Urothelium cell line (cell line): Measurements from ENCODE around the gene KIF3B.
"Not testable (repeated sequence)": the region's sequence is repeated elsewhere in the genome, so short reads cannot be mapped to it uniquely, and the experiment has no call there.

Experiments used
- DNase-seq: peaks from one replicate; pipeline ENCODE4 v3.0.0; 2011; ENCODE audit warnings: low spot score, mixed read lengths
- FAIRE-seq: peaks from 2 replicates; lab custom pipeline; 2011; peaks lifted over from hg19 to GRCh38; lab: Jason Lieb, UNC

The KIF3B gene

DNA sequence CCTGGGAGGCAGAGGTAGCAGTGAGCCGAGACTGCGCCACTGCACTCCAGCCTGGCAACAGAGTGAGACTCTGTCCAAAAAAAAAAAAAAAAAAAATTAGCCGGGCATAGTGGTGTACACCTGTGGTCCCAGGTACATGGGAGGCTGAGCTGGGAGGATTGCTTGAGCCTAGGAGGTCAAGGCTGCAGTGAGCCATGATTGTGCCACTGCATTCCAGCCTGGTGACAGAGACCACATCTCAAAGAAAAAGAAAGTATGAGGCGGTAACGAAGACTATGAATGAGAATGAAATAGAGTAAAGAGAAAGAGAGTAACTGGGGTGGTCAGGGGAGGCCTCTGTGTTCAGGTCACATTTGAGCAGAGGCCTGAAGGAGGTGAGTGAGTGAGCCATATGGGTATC is 31.2 kb upstream of the KIF3B start:
- not testable (repeated sequence) for FAIRE-seq, DNase-seq

- no peak for FAIRE-seq
- DNase-seq = no peak
These were observed 29.4 kb upstream of the KIF3B start for GRCh38 chr20:32248043-32248442.

- FAIRE-seq (no peak), DNase-seq (no peak)
These were observed 28.3 kb upstream of the KIF3B start for GRCh38 chr20:32249030-32249738.

DNA sequence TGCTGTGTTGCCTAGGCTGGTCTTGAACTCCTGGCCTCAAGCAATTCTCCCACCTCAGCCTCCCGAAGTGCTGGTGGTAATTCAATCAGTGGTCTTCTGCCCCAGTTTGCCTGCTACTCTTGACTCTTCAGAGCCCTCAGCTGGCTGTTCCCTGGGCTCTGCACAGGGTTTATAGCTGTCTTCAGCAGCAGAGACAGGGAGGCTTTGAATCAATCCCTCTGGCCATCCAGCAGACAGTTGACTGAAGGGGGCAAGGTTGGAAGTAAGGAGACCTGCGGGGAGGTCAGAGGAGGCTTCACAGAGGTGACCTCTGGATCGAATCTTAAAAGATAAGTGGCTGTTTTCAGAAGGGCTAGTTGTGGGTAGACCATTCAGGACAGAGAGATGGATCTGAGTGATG is 26.0 kb upstream of the KIF3B start:
- no peak for FAIRE-seq

GRCh38 chr20:32252189-32252588 is 25.3 kb upstream of the KIF3B start:
- FAIRE-seq (no peak), DNase-seq (no peak)

More for the DNA sequence above, 26.0 kb upstream of the KIF3B start:
- DNase-seq = no peak

GRCh38 chr20:32260973-32261372 is 16.5 kb upstream of the KIF3B start:
- not testable (repeated sequence) for DNase-seq, FAIRE-seq

DNA sequence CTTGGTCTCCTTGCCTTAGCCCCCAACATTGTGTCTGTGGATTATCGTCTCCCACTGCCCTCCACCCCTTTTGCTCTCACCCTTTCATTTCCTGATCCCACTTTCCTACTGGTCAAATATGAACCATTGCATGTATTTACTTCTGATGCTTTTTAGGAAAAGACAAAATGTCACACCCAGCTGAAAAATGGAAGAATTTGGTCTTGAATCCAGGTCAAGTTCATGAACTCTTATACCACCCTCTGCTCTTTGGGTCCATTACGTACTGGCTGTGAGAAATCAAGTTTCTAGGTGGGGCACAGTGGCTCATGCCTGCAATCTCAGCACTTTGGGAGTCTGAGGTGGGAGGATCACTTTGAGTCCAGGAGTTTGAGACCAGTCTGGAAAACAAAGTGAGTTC is 15.8 kb upstream of the KIF3B start:
- DNase-seq (no peak), FAIRE-seq (no peak)

DNA sequence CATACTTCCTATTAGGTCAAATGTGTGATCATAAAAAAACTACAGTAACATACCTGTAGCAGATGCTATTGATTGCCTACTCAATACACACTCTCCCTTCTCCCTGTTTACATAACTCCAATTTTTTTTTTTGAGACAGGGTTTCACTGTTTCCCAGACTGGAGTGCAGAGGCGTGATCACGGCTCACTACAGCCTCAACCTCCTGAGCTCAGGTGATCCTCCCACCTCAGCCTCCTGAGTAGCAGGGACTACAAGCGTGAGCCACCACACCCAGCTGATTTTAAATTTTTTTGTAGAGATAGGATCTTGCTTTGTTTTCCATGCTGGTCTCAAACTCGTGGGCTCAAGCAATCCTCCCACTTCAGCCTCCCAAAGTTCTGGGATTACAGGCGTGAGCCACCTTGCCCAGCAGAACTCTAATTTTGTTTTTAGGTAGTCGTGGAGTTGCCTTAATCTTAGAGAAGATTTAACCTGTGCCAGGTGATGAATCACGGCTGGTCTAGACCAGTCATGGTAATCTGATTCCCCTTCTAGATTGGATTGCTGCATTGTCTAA is 14.0 kb upstream of the KIF3B start:
- no peak for DNase-seq
- no peak for FAIRE-seq

- no peak for FAIRE-seq
These were observed 5.8 kb upstream of the KIF3B start for GRCh38 chr20:32271620-32272019.

DNA sequence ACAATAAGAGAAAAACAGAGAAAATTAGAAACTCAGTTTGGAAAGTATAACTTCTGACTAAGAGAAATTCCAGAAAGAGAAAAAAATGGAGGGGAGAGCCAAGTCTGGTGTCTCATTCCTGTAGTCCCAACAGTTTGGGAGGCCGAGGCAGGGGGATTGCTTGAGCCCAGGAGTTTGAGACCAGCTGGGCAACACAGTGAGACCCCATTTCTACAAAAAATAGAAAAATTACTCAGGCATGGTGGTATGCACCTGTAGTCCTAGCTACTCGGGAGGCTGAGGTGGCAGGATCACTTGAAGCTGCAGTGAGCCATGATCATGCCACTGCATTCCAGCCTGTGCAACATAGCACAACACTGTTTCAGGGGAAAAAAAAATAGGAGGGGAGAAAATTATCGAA is 3.1 kb upstream of the KIF3B start:
- no peak for FAIRE-seq
- DNase-seq = no peak

More at GRCh38 chr20:32271620-32272019, 5.8 kb upstream of the KIF3B start:
- DNase-seq = no peak

- not testable (repeated sequence) for FAIRE-seq, DNase-seq
These were observed 2.3 kb upstream of the KIF3B start for GRCh38 chr20:32275163-32275562.

DNA sequence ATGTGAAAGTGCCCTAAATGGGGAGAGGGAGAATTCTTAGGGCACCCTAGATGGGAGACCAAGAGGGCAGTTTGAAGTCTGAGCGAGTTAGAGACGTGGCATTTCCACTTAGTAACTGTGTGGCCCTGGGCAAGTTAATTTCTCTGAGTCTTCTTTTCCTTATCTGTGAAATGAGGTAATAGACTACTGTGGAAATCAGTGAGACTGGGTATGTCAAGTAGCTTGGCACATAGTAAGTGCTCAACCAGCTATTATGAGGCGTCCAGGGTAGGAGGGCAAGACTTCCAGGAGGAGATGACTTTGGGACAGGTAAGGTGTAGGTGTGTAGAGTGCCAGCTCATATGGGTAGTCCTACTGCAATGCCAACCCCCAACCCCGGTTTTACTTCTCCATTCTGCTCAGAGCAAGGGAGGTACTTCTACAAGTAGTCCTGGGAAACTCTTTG is 770 bp downstream of the KIF3B start:
- DNase-seq = no peak
- no peak for FAIRE-seq

DNA sequence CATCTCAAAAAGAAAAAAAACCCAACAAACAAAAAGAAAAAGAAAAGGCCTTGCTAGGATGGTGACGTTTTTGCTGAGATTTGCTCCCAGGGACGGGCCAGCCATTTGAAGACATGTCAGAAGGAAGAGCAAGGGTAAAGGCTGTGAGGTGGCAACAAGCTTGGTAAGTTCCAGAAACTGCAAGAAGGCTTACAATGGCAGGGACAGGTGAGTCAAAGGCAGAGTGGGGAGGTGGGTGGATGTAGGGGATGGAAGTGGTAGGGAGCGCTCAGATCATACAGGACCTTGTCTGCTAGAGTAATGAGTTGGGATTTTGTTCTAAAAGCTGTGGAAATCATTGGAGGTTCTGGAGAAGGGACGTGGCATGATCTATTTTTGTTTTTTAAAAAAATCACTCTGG is 4.3 kb downstream of the KIF3B start:
- DNase-seq = no peak
- FAIRE-seq = no peak

GRCh38 chr20:32282461-32282860 is 5.0 kb downstream of the KIF3B start:
- DNase-seq = no peak
- no peak for FAIRE-seq

GRCh38 chr20:32285082-32285620 is 7.7 kb downstream of the KIF3B start:
- FAIRE-seq = no peak
- DNase-seq = no peak

DNA sequence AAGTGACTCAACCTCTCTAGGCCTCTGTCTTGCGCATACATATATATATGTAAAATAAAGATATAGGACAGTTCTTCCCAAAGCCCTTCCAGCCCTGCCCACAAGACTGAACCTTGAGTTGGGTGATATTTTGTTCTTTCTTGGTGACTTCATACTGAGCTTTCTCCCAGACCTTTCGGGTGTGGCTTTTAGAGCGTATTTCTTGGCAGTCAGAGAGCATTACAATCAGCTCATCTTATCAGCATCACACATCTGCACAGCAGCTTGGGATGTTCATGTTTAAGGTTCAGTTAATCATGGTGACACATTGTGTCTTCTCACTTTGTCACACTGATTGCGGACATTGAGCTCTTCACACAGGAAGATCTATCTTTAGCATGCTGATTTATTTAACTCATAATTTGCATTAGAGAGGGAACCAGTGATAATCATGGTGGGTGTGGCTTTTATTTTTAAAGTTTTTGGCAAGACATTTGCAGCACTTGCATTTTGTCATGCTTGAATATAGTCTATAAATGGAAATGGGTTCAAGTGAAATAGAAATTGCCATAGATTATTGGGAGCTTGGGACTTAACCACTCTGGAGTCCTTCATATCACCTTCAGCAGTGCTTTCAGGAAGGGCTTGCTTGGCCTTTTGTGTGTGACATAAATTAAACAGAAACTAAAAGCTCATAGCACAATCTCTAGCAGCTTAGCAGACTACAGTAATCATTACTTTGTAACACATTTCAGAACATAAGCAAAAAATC is 8.3 kb downstream of the KIF3B start:
- no peak for FAIRE-seq
- DNase-seq = no peak

GRCh38 chr20:32287231-32287638 is 9.8 kb downstream of the KIF3B start:
- FAIRE-seq (no peak), DNase-seq (no peak)

DNA sequence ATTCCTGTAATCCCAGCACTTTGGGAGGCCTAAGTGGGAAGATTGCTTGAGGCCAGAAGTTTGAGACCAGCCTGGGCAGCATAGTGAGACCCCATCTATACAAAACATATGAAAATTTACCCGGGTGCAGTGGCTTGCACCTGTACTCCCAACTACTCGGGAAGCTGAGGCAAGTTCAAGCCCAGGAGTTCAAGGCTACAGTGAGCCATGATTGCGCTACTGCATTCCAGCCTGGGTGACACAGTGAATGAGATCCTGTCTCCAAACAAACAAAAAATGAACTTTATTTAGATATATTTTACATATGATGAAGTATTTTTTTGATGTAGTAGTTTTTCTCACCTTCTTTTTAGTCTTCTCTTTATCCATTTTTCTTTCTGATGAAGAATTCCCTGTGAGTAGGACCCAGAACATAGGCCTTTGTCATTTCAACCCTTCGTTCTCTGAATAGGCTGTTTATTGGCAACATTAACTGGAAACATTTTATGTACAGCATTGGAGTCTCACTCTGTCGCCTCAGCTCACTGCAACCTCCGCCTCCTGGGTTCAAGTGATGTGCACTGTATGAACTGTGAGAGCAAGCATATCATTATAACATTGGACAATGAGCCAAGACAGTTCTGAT is 10.9 kb downstream of the KIF3B start:
- DNase-seq = no peak
- no peak for FAIRE-seq

- not testable (repeated sequence) for FAIRE-seq, DNase-seq
These were observed 11.8 kb downstream of the KIF3B start for GRCh38 chr20:32289299-32289660.

DNA sequence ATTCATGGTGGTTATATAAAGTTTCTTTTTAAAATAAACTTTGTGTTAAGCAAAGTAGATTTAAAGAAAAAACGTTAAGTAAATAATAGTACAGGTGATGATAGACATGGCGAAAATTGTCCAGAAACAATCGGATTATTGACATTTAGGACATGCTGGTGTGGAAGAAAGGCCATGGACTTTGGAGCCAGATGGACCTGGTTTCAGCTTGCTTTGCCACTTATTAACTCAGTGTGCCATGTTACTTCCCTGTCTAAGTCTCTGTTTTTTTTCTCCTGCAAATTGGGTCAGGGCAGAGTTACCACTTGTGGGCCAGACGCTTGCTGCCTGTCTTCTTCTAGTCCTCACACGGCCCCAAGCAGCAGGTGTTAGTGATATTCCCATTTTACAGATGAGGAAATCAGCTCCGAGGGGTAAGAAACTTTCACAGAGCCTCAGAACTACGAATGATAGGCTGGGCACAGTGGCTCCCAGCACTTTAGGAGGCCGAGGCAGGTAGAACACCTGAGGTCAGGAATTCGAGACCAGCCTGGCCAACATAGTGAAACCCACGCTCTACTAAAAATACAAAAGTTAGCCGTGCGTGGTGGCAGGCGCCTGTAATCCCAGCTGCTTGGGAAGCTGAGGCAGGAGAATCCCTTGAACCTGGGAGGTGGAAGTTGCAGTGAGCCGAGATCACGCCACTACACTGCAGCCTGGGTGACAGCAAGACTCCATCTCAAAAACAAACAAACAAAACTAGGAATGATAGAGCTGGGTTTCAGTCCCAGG is 12.4 kb downstream of the KIF3B start:
- no peak for DNase-seq
- FAIRE-seq = no peak
